Activated CD8-positive, alpha-beta T cell treated with anti-CD3 and anti-CD28 coated beads, Interleukin-2, amount 10 ng/mL, durations not matched to agents 7 days and 5 days (primary cell): ENCODE data around the gene USP7. TPM values are rescaled to one million over a fixed set of nuclear protein-coding genes. Genes with fewer than 3 reads are reported as not detected.

Experiments
- ATAC-seq: fragments of 150-1000 bp; cut with Tn5 transposase; one replicate; pipeline ENCODE4 v1.10.0; 2021; ENCODE audit warnings: moderate library complexity
- CTCF ChIA-PET: fragments of 350-600 bp; sonication (Branson Sonifier 250); formaldehyde crosslinking; loops from one replicate; lab custom pipeline; 2021; ENCODE audit warnings: antibody characterized with exemption; lab: Charles Lee
- POLR2A ChIA-PET: fragments of 350-600 bp; sonication (Branson Sonifier 250); formaldehyde crosslinking; loops from one replicate; lab custom pipeline; 2021; ENCODE audit warnings: antibody characterized with exemption; lab: Charles Lee
- DNase-seq: peaks from one replicate; pipeline ENCODE4 v3.0.0-alpha.2; 2020
- H3K27ac Mint-ChIP-seq: one replicate; pipeline ENCODE4 v1.8.0; 2021; ENCODE audit warnings: mild to moderate bottlenecking, mixed read lengths
- H3K27me3 Mint-ChIP-seq: one replicate; pipeline ENCODE4 v1.8.0; 2021; ENCODE audit warnings: low read depth, mixed read lengths
- H3K36me3 Mint-ChIP-seq: one replicate; pipeline ENCODE4 v1.8.0; 2021; ENCODE audit warnings: low read depth, mixed read lengths
- H3K4me1 Mint-ChIP-seq: one replicate; pipeline ENCODE4 v1.8.0; 2021; ENCODE audit warnings: low read depth, mixed read lengths
- H3K4me3 Mint-ChIP-seq: one replicate; pipeline ENCODE4 v1.8.0; 2021; ENCODE audit warnings: mild to moderate bottlenecking, mixed read lengths
- H3K9me3 Mint-ChIP-seq: one replicate; pipeline ENCODE4 v1.8.0; 2022; ENCODE audit warnings: mixed read lengths; ENCODE audit not compliant: insufficient read depth
- total RNA-seq, 2 experiments: library from RNA; stranded (reverse); gene quantifications; one replicate each; pipeline ENCODE4 v1.2.3, GENCODE V29; 2021

USP7 gene
- total RNA-seq, 2 experiments from 2014 or later, result 134 to 144 TPM

- ChIA-PET CTCF (interaction anchor here (0.6 to 4.5 kb wide), 38 partner anchors 9 to 369 kb away, joined by 3 to 66 read pairs (median 5); partner anchors contain the start of gene CARHSP1), POLR2A (interaction anchor here (0.6 to 1.7 kb wide), 5 partner anchors 14 to 103 kb away, joined by 3 to 8 read pairs (median 3); no protein-coding TSS in a partner anchor)
- no peak overlapping the region for H3K27ac Mint-ChIP-seq
- ATAC-seq (peak; percentile 99), DNase-seq (peak; percentile 83)
- H3K4me1 Mint-ChIP-seq, result peaks cover 58% of the 10 kb centered on the region
- no peaks in the 10 kb centered on the region for H3K9me3 Mint-ChIP-seq
- H3K4me3 Mint-ChIP-seq, result no peak overlapping the region
- H3K27me3 Mint-ChIP-seq, result no peaks in the 10 kb centered on the region
- H3K36me3 Mint-ChIP-seq, result peaks cover 13% of the 10 kb centered on the region
Measured at GRCh38 chr16:8936421-8936820, 27.3 kb downstream of the USP7 start.

- Mint-ChIP-seq H3K4me1 (peaks cover 58% of the 10 kb centered on the region), H3K9me3 (no peaks in the 10 kb centered on the region), H3K27ac (no peak overlapping the region), H3K27me3 (no peaks in the 10 kb centered on the region), H3K36me3 (peaks cover 9% of the 10 kb centered on the region), H3K4me3 (no peak overlapping the region)
- CTCF ChIA-PET, result interaction anchor here (0.6 to 4.5 kb wide), 38 partner anchors 8 to 369 kb away, joined by 3 to 66 read pairs (median 5); partner anchors contain the start of gene CARHSP1
- ATAC-seq (peak; percentile 21), DNase-seq (no peak)
- POLR2A ChIA-PET, result interaction anchor here (0.6 to 1.7 kb wide), 5 partner anchors 14 to 103 kb away, joined by 3 to 8 read pairs (median 3); no protein-coding TSS in a partner anchor
Measured at GRCh38 chr16:8935989-8936388, 27.7 kb downstream of the USP7 start.

- H3K27me3 Mint-ChIP-seq, result no peaks in the 10 kb centered on the region
- no peak overlapping the region for H3K4me3 Mint-ChIP-seq
- H3K4me1 Mint-ChIP-seq, result peaks cover 50% of the 10 kb centered on the region
Measured at GRCh38 chr16:8934601-8935000, 29.1 kb downstream of the USP7 start.

GRCh38 chr16:8931859-8932258 lies 31.8 kb downstream of the USP7 start:
- Mint-ChIP-seq H3K4me1 (peaks cover 28% of the 10 kb centered on the region), H3K27ac (no peak overlapping the region), H3K4me3 (no peak overlapping the region), H3K9me3 (no peaks in the 10 kb centered on the region), H3K36me3 (peaks cover 33% of the 10 kb centered on the region), H3K27me3 (no peaks in the 10 kb centered on the region)
- POLR2A ChIA-PET, result no interaction called here
- DNase-seq (peak; percentile 73), ATAC-seq (no peak)
- CTCF ChIA-PET, result interaction anchor here (1.3 kb wide), 1 partner anchor 77 kb away, joined by 4 read pairs; no protein-coding TSS in a partner anchor

More at GRCh38 chr16:8934601-8935000, 29.1 kb downstream of the USP7 start:
- POLR2A ChIA-PET, result interaction anchor here (1.7 kb wide), 1 partner anchor 25 kb away, joined by 8 read pairs; no protein-coding TSS in a partner anchor
- ATAC-seq (no peak), DNase-seq (no peak)
- Mint-ChIP-seq H3K27ac (no peak overlapping the region), H3K36me3 (peaks cover 12% of the 10 kb centered on the region), H3K9me3 (no peaks in the 10 kb centered on the region)
- CTCF ChIA-PET, result interaction anchor here (0.7 to 4.5 kb wide), 4 partner anchors 20 to 168 kb away, joined by 3 to 66 read pairs (median 14); no protein-coding TSS in a partner anchor

GRCh38 chr16:8929086-8929748 lies 34.5 kb downstream of the USP7 start:
- DNase-seq (no peak), ATAC-seq (no peak)
- no peak overlapping the region for H3K27ac Mint-ChIP-seq
- POLR2A ChIA-PET, result no interaction called here
- no peak overlapping the region for H3K4me3 Mint-ChIP-seq
- CTCF ChIA-PET, result interaction anchor here (2.4 kb wide), 1 partner anchor 80 kb away, joined by 8 read pairs; no protein-coding TSS in a partner anchor
- H3K4me1 Mint-ChIP-seq, result peaks cover 26% of the 10 kb centered on the region
- H3K27me3 Mint-ChIP-seq, result no peaks in the 10 kb centered on the region
- no peaks in the 10 kb centered on the region for H3K9me3 Mint-ChIP-seq
- peaks cover 47% of the 10 kb centered on the region for H3K36me3 Mint-ChIP-seq

- Mint-ChIP-seq H3K27ac (no peak overlapping the region), H3K9me3 (no peaks in the 10 kb centered on the region), H3K4me1 (peaks cover 24% of the 10 kb centered on the region), H3K36me3 (peaks cover 51% of the 10 kb centered on the region), H3K4me3 (no peak overlapping the region), H3K27me3 (no peaks in the 10 kb centered on the region)
- ChIA-PET POLR2A (no interaction called here), CTCF (interaction anchor here (1.7 kb wide), 1 partner anchor 8 kb away, joined by 12 read pairs; no protein-coding TSS in a partner anchor)
- ATAC-seq (no peak), DNase-seq (no peak)
Measured at GRCh38 chr16:8928467-8928957, 35.2 kb downstream of the USP7 start.

GRCh38 chr16:8926827-8927226 lies 36.9 kb downstream of the USP7 start:
- no peaks in the 10 kb centered on the region for H3K9me3 Mint-ChIP-seq
- H3K36me3 Mint-ChIP-seq, result peaks cover 63% of the 10 kb centered on the region
- no peak overlapping the region for H3K27ac Mint-ChIP-seq
- no peak for ATAC-seq
- H3K27me3 Mint-ChIP-seq, result no peaks in the 10 kb centered on the region
- peaks cover 24% of the 10 kb centered on the region for H3K4me1 Mint-ChIP-seq
- H3K4me3 Mint-ChIP-seq, result no peak overlapping the region
- POLR2A ChIA-PET, result no interaction called here
- no peak for DNase-seq
- CTCF ChIA-PET, result interaction anchor here (1.7 kb wide), 1 partner anchor 10 kb away, joined by 12 read pairs; no protein-coding TSS in a partner anchor

GRCh38 chr16:8925455-8925854 lies 38.3 kb downstream of the USP7 start:
- DNase-seq (no peak), ATAC-seq (no peak)
- Mint-ChIP-seq H3K9me3 (no peaks in the 10 kb centered on the region), H3K4me1 (peaks cover 32% of the 10 kb centered on the region), H3K27me3 (no peaks in the 10 kb centered on the region), H3K36me3 (peaks cover 73% of the 10 kb centered on the region), H3K27ac (no peak overlapping the region), H3K4me3 (no peak overlapping the region)
- ChIA-PET CTCF (interaction anchor here (2.0 kb wide), 1 partner anchor 11 kb away, joined by 12 read pairs; no protein-coding TSS in a partner anchor), POLR2A (no interaction called here)

GRCh38 chr16:8924214-8924613 lies 39.5 kb downstream of the USP7 start:
- peak; percentile 47 for ATAC-seq
- CTCF ChIA-PET, result interaction anchor here (1.4 to 2.0 kb wide), 2 partner anchors 12 to 210 kb away, joined by 4 to 12 read pairs; no protein-coding TSS in a partner anchor
- peaks cover 44% of the 10 kb centered on the region for H3K4me1 Mint-ChIP-seq
- POLR2A ChIA-PET, result no interaction called here
- no peaks in the 10 kb centered on the region for H3K9me3 Mint-ChIP-seq
- no peaks in the 10 kb centered on the region for H3K27me3 Mint-ChIP-seq
- DNase-seq, result no peak
- H3K36me3 Mint-ChIP-seq, result peaks cover 76% of the 10 kb centered on the region
- H3K27ac Mint-ChIP-seq, result peak overlapping the region; percentile 47
- H3K4me3 Mint-ChIP-seq, result no peak overlapping the region

GRCh38 chr16:8923199-8923598 lies 40.5 kb downstream of the USP7 start:
- Mint-ChIP-seq H3K4me3 (no peak overlapping the region), H3K27me3 (no peaks in the 10 kb centered on the region), H3K27ac (no peak overlapping the region), H3K4me1 (peaks cover 51% of the 10 kb centered on the region), H3K36me3 (peaks cover 76% of the 10 kb centered on the region), H3K9me3 (no peaks in the 10 kb centered on the region)
- no peak for DNase-seq
- CTCF ChIA-PET, result interaction anchor here (1.4 kb wide), 1 partner anchor 211 kb away, joined by 4 read pairs; no protein-coding TSS in a partner anchor
- no peak for ATAC-seq
- POLR2A ChIA-PET, result no interaction called here

GRCh38 chr16:8921347-8921984 lies 42.2 kb downstream of the USP7 start:
- ATAC-seq, result no peak
- POLR2A ChIA-PET, result interaction anchor here (0.8 kb wide), 1 partner anchor 15 kb away, joined by 3 read pairs; no protein-coding TSS in a partner anchor
- peaks cover 59% of the 10 kb centered on the region for H3K4me1 Mint-ChIP-seq

More at GRCh38 chr16:8921347-8921984, 42.2 kb downstream of the USP7 start:
- peak overlapping the region; percentile 28 for H3K27ac Mint-ChIP-seq
- H3K9me3 Mint-ChIP-seq, result no peaks in the 10 kb centered on the region
- CTCF ChIA-PET, result interaction anchor here (1.3 to 3.8 kb wide), 2 partner anchors 13 to 15 kb away, joined by 3 to 24 read pairs; no protein-coding TSS in a partner anchor
- peaks cover 77% of the 10 kb centered on the region for H3K36me3 Mint-ChIP-seq
- no peaks in the 10 kb centered on the region for H3K27me3 Mint-ChIP-seq
- no peak overlapping the region for H3K4me3 Mint-ChIP-seq
- DNase-seq, result no peak
